Osteocyte (in vitro differentiated cells): Measurements from ENCODE around the gene RCAN2. TPM values are rescaled to one million over a fixed set of nuclear protein-coding genes. Genes with fewer than 3 reads are reported as not detected.

ENCODE experiments used
- DNase-seq: peaks from one replicate; pipeline ENCODE4 v3.0.0; 2021; ENCODE audit warnings: mixed read lengths; ENCODE audit not compliant: unreplicated experiment; ENCODE audit errors: extremely low spot score
- H3K27ac Mint-ChIP-seq: one replicate; pipeline ENCODE4 v1.8.0; 2021; ENCODE audit warnings: mild to moderate bottlenecking, mixed read lengths; ENCODE audit not compliant: unreplicated experiment
- H3K27me3 Mint-ChIP-seq: one replicate; pipeline ENCODE4 v1.8.0; 2021; ENCODE audit warnings: mixed read lengths; ENCODE audit not compliant: unreplicated experiment
- H3K36me3 Mint-ChIP-seq: one replicate; pipeline ENCODE4 v1.8.0; 2021; ENCODE audit warnings: mixed read lengths; ENCODE audit not compliant: unreplicated experiment
- H3K4me1 Mint-ChIP-seq: one replicate; pipeline ENCODE4 v1.8.0; 2021; ENCODE audit warnings: mixed read lengths; ENCODE audit not compliant: unreplicated experiment
- H3K4me3 Mint-ChIP-seq: one replicate; pipeline ENCODE4 v1.8.0; 2021; ENCODE audit warnings: mild to moderate bottlenecking, moderate library complexity, mixed read lengths; ENCODE audit not compliant: unreplicated experiment
- H3K9me3 Mint-ChIP-seq: one replicate; pipeline ENCODE4 v1.8.0; 2021; ENCODE audit warnings: mixed read lengths; ENCODE audit not compliant: unreplicated experiment
- CTCF ChIP-seq: fragments of 200-600 bp; sonication (generic); IDR thresholded peaks from 2 replicates; pipeline ENCODE4 v1.5.0; 2021; ENCODE audit warnings: antibody characterized with exemption, mild to moderate bottlenecking, moderate library complexity
- total RNA-seq: library from RNA; stranded (reverse); gene quantifications from 2 replicates; pipeline ENCODE4 v1.2.1, GENCODE V29; 2021

The RCAN2 gene
- total RNA-seq, 1 donor from 2014 or later, result 31.3 TPM

- no peaks in the 10 kb centered on the region for H3K9me3 Mint-ChIP-seq
- H3K36me3 Mint-ChIP-seq, result peaks cover 15% of the 10 kb centered on the region
- no peak overlapping the region for H3K27ac Mint-ChIP-seq
- no peaks in the 10 kb centered on the region for H3K27me3 Mint-ChIP-seq
- peaks cover 6% of the 10 kb centered on the region for H3K4me1 Mint-ChIP-seq
- no peak for TF ChIP-seq CTCF
- no peak overlapping the region for H3K4me3 Mint-ChIP-seq
- DNase-seq, result no peak
These were observed 248.3 kb downstream of the RCAN2 start for GRCh38 chr6:46242921-46243320.

- Mint-ChIP-seq H3K9me3 (no peaks in the 10 kb centered on the region), H3K36me3 (peaks cover 3% of the 10 kb centered on the region), H3K27ac (no peak overlapping the region), H3K4me1 (peaks cover 6% of the 10 kb centered on the region), H3K4me3 (no peak overlapping the region), H3K27me3 (no peaks in the 10 kb centered on the region)
- DNase-seq, result no peak
- TF ChIP-seq CTCF, result no peak
These were observed 250.2 kb downstream of the RCAN2 start for GRCh38 chr6:46240866-46241565.

- peaks cover 6% of the 10 kb centered on the region for H3K4me1 Mint-ChIP-seq
- H3K27me3 Mint-ChIP-seq, result no peaks in the 10 kb centered on the region
- H3K27ac Mint-ChIP-seq, result no peak overlapping the region
- peaks cover 2% of the 10 kb centered on the region for H3K36me3 Mint-ChIP-seq
- H3K9me3 Mint-ChIP-seq, result no peaks in the 10 kb centered on the region
- no peak overlapping the region for H3K4me3 Mint-ChIP-seq
- DNase-seq, result no peak
- no peak for TF ChIP-seq CTCF
These were observed 254.5 kb downstream of the RCAN2 start for GRCh38 chr6:46236752-46237151.

- Mint-ChIP-seq H3K4me1 (no peaks in the 10 kb centered on the region), H3K27me3 (no peaks in the 10 kb centered on the region), H3K36me3 (peaks cover 7% of the 10 kb centered on the region), H3K4me3 (no peak overlapping the region), H3K9me3 (peaks cover 5% of the 10 kb centered on the region), H3K27ac (no peak overlapping the region)
- no peak for TF ChIP-seq CTCF
- DNase-seq, result no peak
These were observed 256.0 kb downstream of the RCAN2 start for GRCh38 chr6:46235242-46235641.

DNA sequence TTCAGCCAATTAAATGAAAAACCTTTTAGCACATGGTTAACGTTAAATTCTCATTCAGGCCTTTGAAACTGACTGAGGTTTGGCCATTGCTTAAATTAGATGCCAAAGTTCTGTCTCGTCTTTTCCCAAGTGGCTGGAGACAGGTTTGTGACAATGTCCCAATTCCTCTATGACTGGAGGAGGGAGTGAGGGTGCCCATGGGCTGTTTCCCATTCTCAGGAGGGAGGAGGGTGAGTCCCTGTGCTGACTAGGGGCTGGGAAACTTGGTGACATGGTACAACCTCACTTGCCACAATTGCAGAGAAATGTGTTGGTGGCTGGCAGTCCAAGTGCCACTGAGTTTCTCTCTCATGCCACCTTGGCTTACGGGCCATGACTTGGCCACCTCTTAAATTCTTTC lies 256.5 kb downstream of the RCAN2 start:
- TF ChIP-seq CTCF, result no peak
- H3K27me3 Mint-ChIP-seq, result no peaks in the 10 kb centered on the region
- H3K36me3 Mint-ChIP-seq, result peaks cover 7% of the 10 kb centered on the region
- H3K4me1 Mint-ChIP-seq, result no peaks in the 10 kb centered on the region
- no peak for DNase-seq
- no peak overlapping the region for H3K27ac Mint-ChIP-seq
- H3K9me3 Mint-ChIP-seq, result peaks cover 5% of the 10 kb centered on the region
- H3K4me3 Mint-ChIP-seq, result no peak overlapping the region
